Mesodermal cell (in vitro differentiated cells): Measurements from ENCODE around the gene L3HYPDH.
"Not testable (repeated sequence)": the region's sequence is repeated elsewhere in the genome, so short reads cannot be mapped to it uniquely, and the experiment has no call there.

Source experiments
- H3K27ac ChIP-seq: 2 replicates; pipeline ENCODE4 v1.7.0; 2013; ENCODE audit warnings: mild to moderate bottlenecking, low read depth, low read length, moderate library complexity; ENCODE audit not compliant: severe bottlenecking
- H3K36me3 ChIP-seq: 2 replicates; pipeline ENCODE4 v1.7.1; 2013; ENCODE audit warnings: mild to moderate bottlenecking, low read length, moderate library complexity; ENCODE audit not compliant: control insufficient read depth, insufficient read depth
- H3K4me1 ChIP-seq: one replicate; pipeline ENCODE4 v1.7.1; 2013; ENCODE audit warnings: mild to moderate bottlenecking, low read length; ENCODE audit not compliant: insufficient read depth, control insufficient read depth, poor library complexity, severe bottlenecking
- H3K4me3 ChIP-seq: 2 replicates; pipeline ENCODE4 v1.7.0; 2013; ENCODE audit warnings: low read length, control low read depth, mild to moderate bottlenecking; ENCODE audit not compliant: insufficient read depth, poor library complexity, severe bottlenecking; ENCODE audit errors: extremely low read depth
- H3K9me3 ChIP-seq: 2 replicates; pipeline ENCODE4 v1.7.1; 2013; ENCODE audit warnings: mild to moderate bottlenecking, low read length, moderate library complexity; ENCODE audit not compliant: control insufficient read depth
- WGBS, 2 experiments: methylation state at CpG; one replicate each; pipeline ENCODE4 v1.1.5; 2013; ENCODE audit warnings: missing lambda C conversion rate in 2 of 2; ENCODE audit not compliant: insufficient coverage in 2 of 2; 5-methylcytosine and 5-hydroxymethylcytosine counted together

Gene L3HYPDH

DNA sequence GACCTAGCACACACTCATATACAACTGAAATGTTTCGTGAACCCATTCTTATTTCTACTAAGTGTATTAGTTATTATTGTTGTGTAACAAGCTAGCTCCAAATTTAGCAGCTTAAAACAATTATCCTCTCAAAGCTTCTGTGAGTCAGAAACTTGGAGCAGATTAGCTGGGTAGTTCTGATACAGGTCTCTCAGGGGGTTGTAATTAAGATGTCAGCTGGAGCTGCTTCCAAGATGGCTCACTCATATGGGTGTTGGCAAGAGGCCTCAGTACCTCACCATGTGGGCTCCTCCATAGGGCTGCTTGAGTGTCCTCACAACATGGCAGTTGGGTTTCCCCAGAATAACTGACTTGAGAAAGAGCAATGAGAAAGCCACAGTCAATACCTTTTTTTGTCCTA, 28.8 kb downstream of the L3HYPDH start:
- no peak overlapping the region for H3K27ac ChIP-seq
- H3K4me1 ChIP-seq: no peaks in the 10 kb centered on the region
- no peak overlapping the region for H3K4me3 ChIP-seq
- H3K9me3 ChIP-seq: no peaks in the 10 kb centered on the region
- peaks cover 10% of the 10 kb centered on the region for H3K36me3 ChIP-seq
- no CpG with 5 or more reads among the region's 1 CpG for WGBS, 2 experiments

GRCh38 chr14:59454139-59454538, 30.1 kb downstream of the L3HYPDH start:
- peaks cover 10% of the 10 kb centered on the region for H3K36me3 ChIP-seq
- H3K9me3 ChIP-seq: no peaks in the 10 kb centered on the region
- WGBS, 2 experiments: 69 to 100% methylated on average over 1 to 2 of the region's 2 CpGs
- H3K4me1 ChIP-seq: no peaks in the 10 kb centered on the region
- no peak overlapping the region for H3K4me3 ChIP-seq
- H3K27ac ChIP-seq: no peak overlapping the region

DNA sequence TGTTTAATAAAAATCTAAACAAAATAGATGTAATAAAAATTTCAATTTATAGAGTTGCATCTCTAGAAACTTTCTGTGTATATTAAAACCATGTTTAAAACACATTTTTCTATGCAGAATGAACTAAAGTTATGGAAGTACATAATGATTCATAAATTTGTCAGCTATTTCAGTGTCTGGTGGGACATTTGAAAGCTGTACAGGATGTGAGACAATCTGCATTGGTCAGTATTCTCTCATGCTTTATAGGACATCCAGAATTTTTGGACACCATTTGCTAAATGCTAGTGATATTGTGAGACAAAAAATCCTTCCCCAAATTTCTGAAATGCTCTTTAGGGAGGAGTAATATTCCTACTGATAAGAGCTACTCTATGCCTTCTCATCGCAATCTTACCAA, 32.4 kb downstream of the L3HYPDH start:
- H3K36me3 ChIP-seq: peaks cover 4% of the 10 kb centered on the region
- WGBS, 2 experiments: no CpG with 5 or more reads among the region's 1 CpG
- H3K27ac ChIP-seq: no peak overlapping the region
- no peaks in the 10 kb centered on the region for H3K9me3 ChIP-seq
- no peaks in the 10 kb centered on the region for H3K4me1 ChIP-seq
- no peak overlapping the region for H3K4me3 ChIP-seq

DNA sequence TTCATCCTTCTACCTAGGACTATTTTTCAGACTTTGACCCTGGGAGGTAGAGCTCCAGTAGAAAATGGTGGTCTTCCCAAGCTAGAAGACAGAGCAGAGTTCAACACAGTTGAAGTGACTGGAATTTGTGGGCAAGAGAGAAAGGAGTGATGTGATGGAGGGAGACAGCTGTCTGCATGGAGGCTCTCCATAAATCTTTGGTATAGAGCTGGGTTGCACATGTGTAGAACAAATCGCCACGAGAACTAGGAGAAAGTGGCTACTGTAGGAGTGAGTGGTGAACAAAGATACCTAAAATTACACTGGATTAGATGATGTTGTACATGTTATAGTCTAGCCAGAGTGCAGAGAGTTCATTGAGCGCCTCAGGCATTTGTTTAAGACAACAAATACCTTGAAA, 33.5 kb downstream of the L3HYPDH start:
- H3K36me3 ChIP-seq: no peaks in the 10 kb centered on the region
- WGBS, 2 experiments: 91 to 100% methylated on average over 2 of the region's 3 CpGs
- no peaks in the 10 kb centered on the region for H3K4me1 ChIP-seq
- H3K4me3 ChIP-seq: no peak overlapping the region
- no peak overlapping the region for H3K27ac ChIP-seq
- no peaks in the 10 kb centered on the region for H3K9me3 ChIP-seq

- not testable (repeated sequence) for H3K4me1 ChIP-seq, H3K36me3 ChIP-seq, H3K9me3 ChIP-seq, H3K27ac ChIP-seq, H3K4me3 ChIP-seq
- WGBS, 2 experiments: 100% methylated on average over 1 of the region's 2 CpGs
Observed at GRCh38 chr14:59448673-59449072, 35.5 kb downstream of the L3HYPDH start.

DNA sequence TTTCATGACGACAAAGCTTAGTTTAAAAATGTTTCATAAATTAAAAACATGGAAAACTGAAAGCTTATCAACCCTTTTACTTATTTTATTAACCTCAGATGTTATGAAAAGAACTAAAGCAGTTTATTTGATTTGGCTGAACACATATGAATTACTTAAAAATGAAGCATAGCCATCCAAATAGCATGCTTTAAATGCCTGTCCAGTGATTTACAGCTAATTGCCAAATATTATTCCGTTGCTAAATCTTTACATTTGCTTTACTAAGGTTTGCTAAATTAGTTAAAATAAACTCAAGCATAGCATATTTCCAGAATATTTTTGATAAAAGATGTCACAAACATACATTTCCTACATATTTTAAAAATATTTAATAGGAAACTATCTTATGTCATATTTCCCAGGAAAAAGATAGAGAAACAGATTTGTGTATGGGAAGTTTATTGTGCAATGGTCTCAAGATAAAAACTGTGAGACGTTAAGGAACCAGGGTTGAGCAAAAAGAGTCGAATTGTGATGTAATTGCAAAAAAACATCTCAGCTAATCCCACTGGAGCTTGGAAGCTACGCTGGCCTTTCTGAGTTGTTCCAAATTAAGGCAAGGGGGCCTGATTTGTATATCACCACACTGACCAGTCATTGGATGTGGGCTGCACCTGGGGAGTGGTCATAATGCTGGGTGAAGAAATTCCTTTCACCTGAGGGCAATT, 44.8 kb downstream of the L3HYPDH start:
- no peaks in the 10 kb centered on the region for H3K36me3 ChIP-seq
- H3K27ac ChIP-seq: no peak overlapping the region
- no peaks in the 10 kb centered on the region for H3K9me3 ChIP-seq
- 100% methylated on average over 2 of the region's 5 CpGs for WGBS, 2 experiments
- H3K4me3 ChIP-seq: no peak overlapping the region
- H3K4me1 ChIP-seq: no peaks in the 10 kb centered on the region

- H3K9me3 ChIP-seq: no peaks in the 10 kb centered on the region
- H3K4me1 ChIP-seq: no peaks in the 10 kb centered on the region
- no peaks in the 10 kb centered on the region for H3K36me3 ChIP-seq
- no peak overlapping the region for H3K27ac ChIP-seq
- no CpG with 5 or more reads among the region's 1 CpG for WGBS, 2 experiments
- no peak overlapping the region for H3K4me3 ChIP-seq
Observed at GRCh38 chr14:59438195-59438647, 46.0 kb downstream of the L3HYPDH start.

- whole genome bisulfite sequencing, 2 experiments: 80% methylated on average over 1 of the region's 1 CpG; no CpG with 5 or more reads in 1 of the 2 experiments
- H3K9me3 ChIP-seq: no peaks in the 10 kb centered on the region
- H3K36me3 ChIP-seq: no peaks in the 10 kb centered on the region
- H3K27ac ChIP-seq: no peak overlapping the region
- no peak overlapping the region for H3K4me3 ChIP-seq
- no peaks in the 10 kb centered on the region for H3K4me1 ChIP-seq
Observed at GRCh38 chr14:59435987-59436386, 48.2 kb downstream of the L3HYPDH start.

DNA sequence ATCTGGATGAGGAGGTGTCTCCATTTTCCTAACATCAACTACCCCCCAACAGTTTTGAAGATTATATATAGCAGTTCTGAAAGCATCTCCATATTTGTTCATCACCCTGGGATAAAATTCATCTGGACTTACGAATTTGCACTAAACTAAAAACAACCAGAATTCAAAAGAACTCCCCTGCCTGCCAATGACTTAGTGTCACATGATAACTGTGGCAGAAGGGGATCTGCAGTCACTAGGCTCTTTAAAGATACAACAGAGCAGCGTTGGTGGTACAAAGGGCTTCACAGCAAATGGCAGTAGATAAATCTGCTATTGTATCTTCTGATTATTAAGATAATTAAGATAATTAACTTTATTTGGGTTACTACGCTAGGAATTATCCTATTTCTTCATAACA, 49.1 kb downstream of the L3HYPDH start:
- H3K36me3 ChIP-seq: no peaks in the 10 kb centered on the region
- no peaks in the 10 kb centered on the region for H3K4me1 ChIP-seq
- H3K9me3 ChIP-seq: no peaks in the 10 kb centered on the region
- no peak overlapping the region for H3K27ac ChIP-seq
- no peak overlapping the region for H3K4me3 ChIP-seq
- 83% methylated on average over 1 of the region's 3 CpGs; no CpG with 5 or more reads in 1 of the 2 experiments for WGBS, 2 experiments

GRCh38 chr14:59429790-59430189, 54.4 kb downstream of the L3HYPDH start:
- Histone ChIP-seq H3K9me3 (no peaks in the 10 kb centered on the region), H3K4me1 (peaks cover 9% of the 10 kb centered on the region), H3K36me3 (no peaks in the 10 kb centered on the region), H3K27ac (no peak overlapping the region), H3K4me3 (no peak overlapping the region)
- WGBS, 2 experiments: 94 to 100% methylated on average over 1 to 2 of the region's 4 CpGs

DNA sequence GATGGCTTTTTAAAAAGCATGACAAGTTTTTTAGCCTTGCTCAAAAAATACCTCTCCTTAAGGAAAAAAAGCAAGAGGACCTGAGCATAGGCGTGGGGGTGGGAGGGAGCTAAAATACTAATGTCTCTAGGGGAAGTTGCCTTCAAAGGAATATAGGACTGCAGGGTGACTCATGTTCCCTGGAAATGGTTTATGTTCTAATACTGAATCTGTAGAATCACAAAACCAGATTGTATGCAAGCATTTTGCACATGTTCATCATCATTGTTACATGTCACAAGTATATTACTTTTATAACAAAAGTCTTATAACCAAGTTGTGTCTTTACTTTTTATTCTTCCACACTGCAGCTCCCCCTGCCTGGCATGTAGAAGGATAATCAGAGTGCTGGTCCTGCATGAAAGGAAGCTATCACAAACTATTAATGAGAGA, 55.6 kb downstream of the L3HYPDH start:
- H3K36me3 ChIP-seq: no peaks in the 10 kb centered on the region
- H3K9me3 ChIP-seq: no peaks in the 10 kb centered on the region
- no peak overlapping the region for H3K27ac ChIP-seq
- no CpG with 5 or more reads among the region's 1 CpG for WGBS, 2 experiments
- no peak overlapping the region for H3K4me3 ChIP-seq
- peaks cover 9% of the 10 kb centered on the region for H3K4me1 ChIP-seq
